ENCODE measurements around the gene ZNF836.

GRCh38 chr19:52138278-52138982 is 33.0 kb downstream of the ZNF836 start:
- TF ChIP-seq POLR2A (IDR thresholded peaks at IDR 0.05) = no peak
- TF ChIP-seq, protein P1, sequence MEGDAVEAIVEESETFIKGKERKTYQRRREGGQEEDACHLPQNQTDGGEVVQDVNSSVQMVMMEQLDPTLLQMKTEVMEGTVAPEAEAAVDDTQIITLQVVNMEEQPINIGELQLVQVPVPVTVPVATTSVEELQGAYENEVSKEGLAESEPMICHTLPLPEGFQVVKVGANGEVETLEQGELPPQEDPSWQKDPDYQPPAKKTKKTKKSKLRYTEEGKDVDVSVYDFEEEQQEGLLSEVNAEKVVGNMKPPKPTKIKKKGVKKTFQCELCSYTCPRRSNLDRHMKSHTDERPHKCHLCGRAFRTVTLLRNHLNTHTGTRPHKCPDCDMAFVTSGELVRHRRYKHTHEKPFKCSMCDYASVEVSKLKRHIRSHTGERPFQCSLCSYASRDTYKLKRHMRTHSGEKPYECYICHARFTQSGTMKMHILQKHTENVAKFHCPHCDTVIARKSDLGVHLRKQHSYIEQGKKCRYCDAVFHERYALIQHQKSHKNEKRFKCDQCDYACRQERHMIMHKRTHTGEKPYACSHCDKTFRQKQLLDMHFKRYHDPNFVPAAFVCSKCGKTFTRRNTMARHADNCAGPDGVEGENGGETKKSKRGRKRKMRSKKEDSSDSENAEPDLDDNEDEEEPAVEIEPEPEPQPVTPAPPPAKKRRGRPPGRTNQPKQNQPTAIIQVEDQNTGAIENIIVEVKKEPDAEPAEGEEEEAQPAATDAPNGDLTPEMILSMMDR (IDR thresholded peaks at IDR 0.05) = no peak
